ENCODE measurements around the gene PACSIN1.

DNA sequence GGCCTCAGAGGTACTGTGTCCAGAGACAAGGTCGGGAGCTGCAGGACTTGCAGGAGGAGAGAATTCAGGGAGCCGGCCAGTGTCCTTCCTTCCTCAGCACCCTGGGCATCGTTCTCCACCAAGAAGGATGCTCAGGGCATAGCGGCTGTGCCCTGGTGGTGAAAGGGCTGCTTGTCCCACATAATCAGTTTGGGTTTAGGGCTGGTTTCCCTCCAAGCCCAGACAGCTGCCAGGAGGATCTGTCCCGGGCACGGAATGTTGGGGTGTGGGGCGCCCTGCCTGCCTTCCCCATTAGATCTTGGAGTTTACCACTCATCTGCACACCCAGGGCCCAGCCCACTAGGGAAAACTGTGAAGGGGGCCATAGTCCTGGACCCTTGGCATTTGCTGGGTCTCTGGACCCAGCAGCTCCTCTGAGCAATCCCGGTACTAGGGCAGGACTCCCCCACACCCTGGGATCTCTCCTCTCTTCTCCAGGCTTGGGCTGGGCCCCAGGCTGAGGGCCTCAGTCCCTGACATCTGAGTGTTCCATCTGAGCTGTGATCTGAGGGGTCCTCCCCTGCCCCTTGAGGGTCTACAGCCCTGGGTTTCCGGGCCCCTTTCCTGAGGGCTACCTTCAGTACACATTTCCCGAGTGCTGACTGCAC is 108.9 kb downstream of the PACSIN1 start:
- TF ChIP-seq, protein P1, sequence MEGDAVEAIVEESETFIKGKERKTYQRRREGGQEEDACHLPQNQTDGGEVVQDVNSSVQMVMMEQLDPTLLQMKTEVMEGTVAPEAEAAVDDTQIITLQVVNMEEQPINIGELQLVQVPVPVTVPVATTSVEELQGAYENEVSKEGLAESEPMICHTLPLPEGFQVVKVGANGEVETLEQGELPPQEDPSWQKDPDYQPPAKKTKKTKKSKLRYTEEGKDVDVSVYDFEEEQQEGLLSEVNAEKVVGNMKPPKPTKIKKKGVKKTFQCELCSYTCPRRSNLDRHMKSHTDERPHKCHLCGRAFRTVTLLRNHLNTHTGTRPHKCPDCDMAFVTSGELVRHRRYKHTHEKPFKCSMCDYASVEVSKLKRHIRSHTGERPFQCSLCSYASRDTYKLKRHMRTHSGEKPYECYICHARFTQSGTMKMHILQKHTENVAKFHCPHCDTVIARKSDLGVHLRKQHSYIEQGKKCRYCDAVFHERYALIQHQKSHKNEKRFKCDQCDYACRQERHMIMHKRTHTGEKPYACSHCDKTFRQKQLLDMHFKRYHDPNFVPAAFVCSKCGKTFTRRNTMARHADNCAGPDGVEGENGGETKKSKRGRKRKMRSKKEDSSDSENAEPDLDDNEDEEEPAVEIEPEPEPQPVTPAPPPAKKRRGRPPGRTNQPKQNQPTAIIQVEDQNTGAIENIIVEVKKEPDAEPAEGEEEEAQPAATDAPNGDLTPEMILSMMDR (IDR thresholded peaks at IDR 0.05 in 2 of 3, conservative IDR thresholded peaks at IDR 0.05 in 1 of 3; ENCODE audit: control insufficient read depth in 2 of 3, extremely low read depth in 1 of 3, insufficient read depth in 1 of 3, low read depth in 3 of 3, low read length in 3 of 3), result no peak
- no peak for TF ChIP-seq NFIC (IDR thresholded peaks at IDR 0.05; ENCODE audit: low read depth, low read length)
- TF ChIP-seq FOS (IDR thresholded peaks at IDR 0.05; ENCODE audit: borderline replicate concordance, extremely low read depth, insufficient read length), result no peak
- no peak for TF ChIP-seq ZSCAN29 (IDR thresholded peaks at IDR 0.05)
- TF ChIP-seq GABPA (IDR thresholded peaks at IDR 0.05; ENCODE audit: low read depth), result no peak
- TF ChIP-seq NFXL1 (IDR thresholded peaks at IDR 0.05; ENCODE audit: borderline replicate concordance), result no peak
- no peak for TF ChIP-seq TAF1 (IDR thresholded peaks at IDR 0.05; ENCODE audit: borderline replicate concordance, low read depth, low read length)
- no peak; the same call in 1 of the 2 replicates for TF ChIP-seq POLR2AphosphoS2 (IDR thresholded peaks at IDR 0.05; ENCODE audit: low read depth, low read length)
- no peak for TF ChIP-seq EP300 (IDR thresholded peaks at IDR 0.05; ENCODE audit: borderline replicate concordance in 1 of 2, control insufficient read depth in 1 of 2, low read depth in 2 of 2, low read length in 2 of 2)

All from GM12878 (cell line).